ENCODE results near the gene GTF2IRD1. TPM values are rescaled to one million over a fixed set of nuclear protein-coding genes. Genes with fewer than 3 reads are reported as not detected.

Gene GTF2IRD1
- total and polyA plus RNA-seq, 2 of the 13 experiments (the other 11 are each of a cell fraction or from before 2014, with no cell fraction given), result 16.5 to 26.7 TPM

DNA sequence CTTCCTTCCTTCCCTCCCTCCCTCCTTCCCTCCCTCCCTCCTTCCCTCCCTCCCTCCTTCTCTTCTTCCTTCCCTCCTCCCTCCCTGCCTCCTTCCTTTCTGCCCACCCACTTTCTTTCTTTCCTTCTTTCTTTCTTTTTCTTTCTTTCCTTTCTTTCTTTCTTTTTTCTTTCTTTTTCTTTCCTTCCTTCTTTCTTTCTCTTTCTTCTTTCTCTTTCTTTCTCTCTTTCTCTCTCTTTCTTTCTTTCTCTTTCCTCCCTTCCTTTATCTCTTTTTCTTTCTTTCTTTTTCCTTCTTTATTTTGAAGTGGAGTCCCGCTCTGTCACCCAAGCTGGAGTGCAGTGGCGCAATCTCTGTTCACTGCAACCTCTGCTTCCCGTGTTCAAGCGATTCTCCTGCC lies 33.7 kb upstream of the GTF2IRD1 start:
- Histone ChIP-seq H3K4me3 (replicated peaks in 1 of 3; ENCODE audit: insufficient read depth in 1 of 3, low read depth in 2 of 3, low read length in 3 of 3) (no peak overlapping the region), H3K27me3 (ENCODE audit: control insufficient read depth in 1 of 2, insufficient read depth in 2 of 2, low read length in 2 of 2) (peaks cover 0 to 1% of the 10 kb centered on the region in 2 experiments; a peak in 1 of 5 replicates), H2AFZ (ENCODE audit: low read length) (no peak overlapping the region), H3K36me3 (replicated peaks in 1 of 2; ENCODE audit: control insufficient read depth in 1 of 2, insufficient read depth in 2 of 2, low read length in 2 of 2) (no peaks in the 10 kb centered on the region), H3K4me1 (ENCODE audit: insufficient read depth, low read length) (peaks cover 19% of the 10 kb centered on the region), H3K27ac (ENCODE audit: extremely low read length, insufficient read depth, low read length) (no peak overlapping the region), H3K4me2 (ENCODE audit: low read depth, low read length) (no peak overlapping the region), H4K20me1 (ENCODE audit: insufficient read depth, low read length) (no peaks in the 10 kb centered on the region), H3K9ac (ENCODE audit: insufficient read depth, low read depth, low read length) (no peak overlapping the region), H3K9me3 (ENCODE audit: low read length) (no peaks in the 10 kb centered on the region), H3K79me2 (ENCODE audit: insufficient read depth, low read length) (no peaks in the 10 kb centered on the region)
- intact Hi-C loops (cut with micrococcal nuclease; ENCODE audit: unreplicated experiment), result no loop called here
- CTCF ChIA-PET (ENCODE audit: low intra/inter-chr PET ratio, low total read pairs), result no interaction called here
- no TSS peak for BruUV-seq (replicated peaks)
- ATAC-seq (no peak), FAIRE-seq (no peak), DNase-seq (ENCODE audit: low spot score) (no peak)
- in situ Hi-C loops (cut with HindIII; ENCODE audit: extremely low pct_ligation_motif_present, low pct_unique_long_range_greater_than_20kb), result loop anchor here (5.0 kb wide), 1 partner anchor 127 kb away; no protein-coding TSS in a partner anchor
- POLR2A ChIA-PET, result no interaction called here
- TF ChIP-seq, protein P1, sequence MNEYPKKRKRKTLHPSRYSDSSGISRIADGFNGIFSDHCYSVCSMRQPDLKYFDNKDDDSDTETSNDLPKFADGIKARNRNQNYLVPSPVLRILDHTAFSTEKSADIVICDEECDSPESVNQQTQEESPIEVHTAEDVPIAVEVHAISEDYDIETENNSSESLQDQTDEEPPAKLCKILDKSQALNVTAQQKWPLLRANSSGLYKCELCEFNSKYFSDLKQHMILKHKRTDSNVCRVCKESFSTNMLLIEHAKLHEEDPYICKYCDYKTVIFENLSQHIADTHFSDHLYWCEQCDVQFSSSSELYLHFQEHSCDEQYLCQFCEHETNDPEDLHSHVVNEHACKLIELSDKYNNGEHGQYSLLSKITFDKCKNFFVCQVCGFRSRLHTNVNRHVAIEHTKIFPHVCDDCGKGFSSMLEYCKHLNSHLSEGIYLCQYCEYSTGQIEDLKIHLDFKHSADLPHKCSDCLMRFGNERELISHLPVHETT (CRISPR knock-in tag; conservative IDR thresholded peaks at IDR 0.05), result no peak
- TF ChIP-seq, protein P2, sequence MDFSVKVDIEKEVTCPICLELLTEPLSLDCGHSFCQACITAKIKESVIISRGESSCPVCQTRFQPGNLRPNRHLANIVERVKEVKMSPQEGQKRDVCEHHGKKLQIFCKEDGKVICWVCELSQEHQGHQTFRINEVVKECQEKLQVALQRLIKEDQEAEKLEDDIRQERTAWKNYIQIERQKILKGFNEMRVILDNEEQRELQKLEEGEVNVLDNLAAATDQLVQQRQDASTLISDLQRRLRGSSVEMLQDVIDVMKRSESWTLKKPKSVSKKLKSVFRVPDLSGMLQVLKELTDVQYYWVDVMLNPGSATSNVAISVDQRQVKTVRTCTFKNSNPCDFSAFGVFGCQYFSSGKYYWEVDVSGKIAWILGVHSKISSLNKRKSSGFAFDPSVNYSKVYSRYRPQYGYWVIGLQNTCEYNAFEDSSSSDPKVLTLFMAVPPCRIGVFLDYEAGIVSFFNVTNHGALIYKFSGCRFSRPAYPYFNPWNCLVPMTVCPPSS (IDR thresholded peaks at IDR 0.05), result no peak
- TF ChIP-seq ZNF878 (CRISPR knock-in tag; IDR thresholded peaks at IDR 0.05) (no peak), ZFP36 (IDR thresholded peaks at IDR 0.05; ENCODE audit: borderline replicate concordance, low read depth, low read length, partially characterized antibody) (no peak), FOXK2 (IDR thresholded peaks at IDR 0.05) (no peak)
- 49% methylated on average over 4 of the region's 4 CpGs for WGBS (ENCODE audit: low lambda C conversion rate)

DNA sequence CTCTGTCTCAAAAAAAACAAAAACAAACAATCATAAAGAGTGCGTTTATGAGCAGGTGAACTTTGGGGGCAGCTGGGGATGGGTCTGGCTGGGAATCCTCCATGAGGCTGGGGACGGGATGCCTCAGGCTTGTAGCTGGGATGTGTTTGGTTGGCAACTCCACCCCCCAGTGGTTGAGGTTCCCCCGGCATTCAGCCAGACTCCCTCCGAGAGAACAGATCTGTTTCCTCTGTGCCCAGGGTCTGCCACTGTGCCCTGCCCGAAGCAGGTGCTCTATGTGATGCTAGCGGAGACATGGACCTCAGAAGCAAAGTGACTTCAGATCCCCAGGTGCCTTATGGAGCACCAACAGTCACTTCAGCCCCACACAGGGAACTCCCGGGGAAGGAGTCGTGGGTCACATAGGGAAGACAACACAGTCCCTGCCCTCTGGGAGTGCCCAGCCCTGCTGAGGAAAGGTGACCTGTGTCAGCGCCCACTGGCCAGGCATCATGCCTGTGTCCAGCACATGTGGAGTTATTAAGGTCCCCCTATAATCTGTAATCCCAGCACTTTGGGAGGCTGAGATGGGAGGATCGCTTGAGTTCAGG lies 29.3 kb upstream of the GTF2IRD1 start:
- in situ Hi-C loops (cut with HindIII; ENCODE audit: extremely low pct_ligation_motif_present, low pct_unique_long_range_greater_than_20kb), result loop anchor here (5.0 kb wide), 1 partner anchor 123 kb away; no protein-coding TSS in a partner anchor
- no peaks in the 10 kb centered on the region for H3K9me3 ChIP-seq (ENCODE audit: low read length)
- ATAC-seq (no peak), FAIRE-seq (no peak), DNase-seq (ENCODE audit: low spot score) (no peak)
- POLR2A ChIA-PET, result no interaction called here
- H3K27ac ChIP-seq (ENCODE audit: extremely low read length, insufficient read depth, low read length), result no peak overlapping the region
- intact Hi-C loops (cut with micrococcal nuclease; ENCODE audit: unreplicated experiment), result no loop called here
- H3K9ac ChIP-seq (ENCODE audit: insufficient read depth, low read depth, low read length), result no peak overlapping the region
- no peaks in the 10 kb centered on the region for H4K20me1 ChIP-seq (ENCODE audit: insufficient read depth, low read length)
- peaks cover 1 to 11% of the 10 kb centered on the region in 2 experiments; a peak in 2 of 5 replicates for H3K27me3 ChIP-seq (ENCODE audit: control insufficient read depth in 1 of 2, insufficient read depth in 2 of 2, low read length in 2 of 2)
- no peak overlapping the region for H3K4me2 ChIP-seq (ENCODE audit: low read depth, low read length)
- 34% methylated on average over 6 of the region's 10 CpGs for WGBS (ENCODE audit: low lambda C conversion rate)
- TF ChIP-seq NR2F1 (CRISPR knock-in tag; IDR thresholded peaks at IDR 0.05) (no peak), RBAK (CRISPR knock-in tag; IDR thresholded peaks at IDR 0.05) (no peak), MED1 (CRISPR knock-in tag; IDR thresholded peaks at IDR 0.05) (no peak), ZNF619 (CRISPR knock-in tag; IDR thresholded peaks at IDR 0.05) (no peak), SRY (CRISPR knock-in tag; IDR thresholded peaks at IDR 0.05) (no peak), POLR2A (IDR thresholded peaks at IDR 0.05; ENCODE audit: insufficient read depth in 1 of 2, low read depth in 2 of 2, low read length in 2 of 2) (no peak), ISL2 (CRISPR knock-in tag; IDR thresholded peaks at IDR 0.05) (no peak), SETDB1 (CRISPR knock-in tag; IDR thresholded peaks at IDR 0.05; ENCODE audit: borderline replicate concordance) (no peak)
- H3K79me2 ChIP-seq (ENCODE audit: insufficient read depth, low read length), result no peaks in the 10 kb centered on the region
- no peak overlapping the region for H2AFZ ChIP-seq (ENCODE audit: low read length)
- BruUV-seq (replicated peaks), result no TSS peak
- H3K4me1 ChIP-seq (ENCODE audit: insufficient read depth, low read length), result peaks cover 2% of the 10 kb centered on the region
- H3K4me3 ChIP-seq (replicated peaks in 1 of 3; ENCODE audit: insufficient read depth in 1 of 3, low read depth in 2 of 3, low read length in 3 of 3), result no peak overlapping the region
- CTCF ChIA-PET (ENCODE audit: low intra/inter-chr PET ratio, low total read pairs), result no interaction called here
- H3K36me3 ChIP-seq (replicated peaks in 1 of 2; ENCODE audit: control insufficient read depth in 1 of 2, insufficient read depth in 2 of 2, low read length in 2 of 2), result no peaks in the 10 kb centered on the region
